GM12878 (cell line): ENCODE results near the gene CFAP74. TPM values are rescaled to one million over a fixed set of nuclear protein-coding genes. Genes with fewer than 3 reads are reported as not detected.

Experiments
- ATAC-seq: fragments of 200-7000 bp; cut with Tn5 transposase; 3 replicates; pipeline ENCODE4 v1.9.1; 2020; ENCODE audit warnings: mild to moderate bottlenecking, moderate library complexity
- BruUV-seq: library from RNA; stranded (reverse); fragments of 400-500 nt; replicated peaks from 2 replicates; lab custom pipeline; 2021; lab: Mats Ljungman, UMichigan
- CTCF ChIA-PET: fragments of 300-600 bp; sonication (Branson Sonifier 250); formaldehyde crosslinking; extraction: SDS; loops from one replicate; lab custom pipeline; 2021; ENCODE audit warnings: inconsistent platforms; lab: Yijun Ruan, JAX
- POLR2A ChIA-PET: fragments of 350-600 bp; formaldehyde crosslinking; extraction: SDS; loops from one replicate; lab custom pipeline; 2021; ENCODE audit warnings: inconsistent platforms; lab: Charles Lee
- RAD21 ChIA-PET: fragments of 300-600 bp; sonication (Branson Sonifier 250); formaldehyde crosslinking; loops from one replicate; lab custom pipeline; 2023; ENCODE audit warnings: antibody characterized with exemption; ENCODE audit not compliant: unreplicated experiment; lab: Charles Lee
- SMC1A ChIA-PET: fragments of 300-600 bp; sonication (Branson Sonifier 250); formaldehyde crosslinking; loops from one replicate; lab custom pipeline; 2023; ENCODE audit not compliant: unreplicated experiment, uncharacterized antibody; lab: Charles Lee
- DNase-seq: peaks from one replicate; pipeline ENCODE4 v3.0.0-alpha.2; 2011; ENCODE audit warnings: low read depth, low spot score
- FAIRE-seq: peaks from 3 replicates; lab custom pipeline; 2011; peaks lifted over from hg19 to GRCh38; lab: Jason Lieb, UNC
- H2AFZ ChIP-seq: 2 replicates; pipeline ENCODE4 v1.6.0; 2011; ENCODE audit warnings: low read depth, low read length, control low read depth; ENCODE audit not compliant: control insufficient read depth
- H3K27ac ChIP-seq: 2 replicates; pipeline ENCODE4 v1.5.1; 2011; ENCODE audit warnings: control low read depth; ENCODE audit not compliant: control insufficient read depth, insufficient read depth
- H3K27me3 ChIP-seq, 2 experiments: replicated peaks in 1 of 2; 2 replicates each; pipeline versions ENCODE4 v1.6.0 to v1.6.1; 2011; ENCODE audit warnings: low read length in 1 of 2; ENCODE audit not compliant: control insufficient read depth in 2 of 2, insufficient read depth in 2 of 2
- H3K36me3 ChIP-seq, 2 experiments: 2 replicates each; pipeline ENCODE4 v1.5.1; 2011; ENCODE audit warnings: low read length in 1 of 2; ENCODE audit not compliant: control insufficient read depth in 2 of 2, insufficient read depth in 2 of 2
- H3K4me1 ChIP-seq: 2 replicates; pipeline ENCODE4 v1.6.1; 2011; ENCODE audit warnings: mild to moderate bottlenecking, low read length, moderate library complexity, mixed read lengths; ENCODE audit not compliant: control insufficient read depth, insufficient read depth
- H3K4me2 ChIP-seq: 2 replicates; pipeline ENCODE4 v1.6.0; 2011; ENCODE audit warnings: control low read depth; ENCODE audit not compliant: control insufficient read depth, insufficient read depth
- H3K4me3 ChIP-seq: fragments of 200-600 bp; sonication (generic); 2 replicates; pipeline ENCODE4 v1.5.1; 2016
- H3K79me2 ChIP-seq: 2 replicates; pipeline ENCODE4 v1.6.0; 2011; ENCODE audit warnings: low read length; ENCODE audit not compliant: control insufficient read depth, insufficient read depth
- H3K9ac ChIP-seq: 2 replicates; pipeline ENCODE4 v1.8.0; 2011; ENCODE audit warnings: low read length, control low read depth, mixed read lengths; ENCODE audit not compliant: control insufficient read depth, insufficient read depth
- H3K9me3 ChIP-seq: replicated peaks from 3 replicates; pipeline ENCODE4 v1.5.1; 2011; ENCODE audit warnings: mild to moderate bottlenecking, low read length; ENCODE audit not compliant: control insufficient read depth, insufficient read depth
- H4K20me1 ChIP-seq: 2 replicates; pipeline ENCODE4 v1.6.0; 2011; ENCODE audit not compliant: control insufficient read depth, insufficient read depth
- BCL11A ChIP-seq: IDR thresholded peaks from 2 replicates; pipeline ENCODE4 v1.6.1; 2011; ENCODE audit warnings: low read depth, low read length
- FOXK2 ChIP-seq: fragments of 450-650 bp; IDR thresholded peaks from 2 replicates; pipeline ENCODE4 v1.6.1; 2017; ENCODE audit warnings: mild to moderate bottlenecking, moderate library complexity
- NFYA ChIP-seq: IDR thresholded peaks from 2 replicates; pipeline ENCODE4 v1.6.1; 2011; ENCODE audit warnings: low read depth, mild to moderate bottlenecking, low read length, improper control_type of control experiment, borderline replicate concordance
- ZNF687 ChIP-seq: fragments of 450-650 bp; IDR thresholded peaks from 2 replicates; pipeline ENCODE4 v1.6.1; 2017; ENCODE audit warnings: mild to moderate bottlenecking, moderate library complexity
- WGBS: methylation state at CpG from one replicate; pipeline ENCODE4 v1.1.6; 2016; ENCODE audit warnings: low lambda C conversion rate; ENCODE audit not compliant: insufficient replicate concordance, insufficient coverage; ENCODE audit errors: missing lambda C conversion rate; 5-methylcytosine and 5-hydroxymethylcytosine counted together
- in situ Hi-C: fragments of 300-500 bp; cut with MboI; formaldehyde crosslinking; loops from 9 replicates; pipeline ENCODE4 v1.14.3; 2018; ENCODE audit warnings: mixed read lengths
- intact Hi-C: fragments of 100-400 bp; cut with micrococcal nuclease; formaldehyde crosslinking; loops from one replicate; pipeline ENCODE4 v1.14.2; 2022; ENCODE audit not compliant: unreplicated experiment
- polyA plus RNA-seq, 11 experiments: library from polyadenylated mRNA; depleted of rRNA in 4 of 11; unstranded in 6 of 11; stranded (reverse) in 5 of 11; fragments of >200 nt; fragmentation: Nextera tagmentation in 4 of 11; fragmentation: Illumina TruSeq in 1 of 11; extraction: Ambion mirVana in 4 of 11; extraction: Trizol in 1 of 11; gene quantifications; 1 replicate in 1 of 11; 2 replicates in 10 of 11; pipeline versions ENCODE4 v1.2.1 to v1.2.3, GENCODE V29; 2011 to 2016; ENCODE audit warnings: inconsistent platforms in 2 of 11, missing spikeins in 2 of 11, low read depth in 1 of 11
- total RNA-seq, 4 experiments: library from RNA; depleted of rRNA in 3 of 4; stranded (reverse); fragments of >200 nt in 3 of 4; fragmentation: Illumina TruSeq in 1 of 4; extraction: Trizol in 1 of 4; gene quantifications; 2 replicates each; pipeline versions ENCODE4 v1.2.1 to v1.2.3, GENCODE V29; 2013 to 2021
- TF ChIP-seq, protein P1 (sequence below): fragments of 450-650 bp; IDR thresholded peaks from 2 replicates; pipeline ENCODE4 v1.6.1; 2018; ENCODE audit warnings: mild to moderate bottlenecking, low read depth, moderate library complexity; ENCODE audit not compliant: partially characterized antibody

Gene CFAP74
- total and polyA plus RNA-seq, 10 of the 15 experiments (the other 5 are each of a cell fraction or from before 2014, with no cell fraction given) = 0.01 TPM; not detected in 9

GRCh38 chr1:2000432-2000831 lies 3.2 kb downstream of the CFAP74 start:
- ChIA-PET RAD21 (no interaction called here), POLR2A (no interaction called here), SMC1A (no interaction called here), CTCF (interaction anchor here (0.6 kb wide), 1 partner anchor 15 kb away, joined by 3 read pairs; no protein-coding TSS in a partner anchor)
- in situ Hi-C loops (no loop called here), intact Hi-C loops (no loop called here)
- Histone ChIP-seq H3K9me3 (no peaks in the 10 kb centered on the region), H3K4me3 (no peak overlapping the region), H3K79me2 (no peaks in the 10 kb centered on the region), H3K36me3 (no peaks in the 10 kb centered on the region), H3K4me2 (no peak overlapping the region), H3K4me1 (no peaks in the 10 kb centered on the region), H4K20me1 (no peaks in the 10 kb centered on the region), H3K27me3 (no peaks in the 10 kb centered on the region; a peak in 1 of 4 replicates), H2AFZ (no peak overlapping the region), H3K9ac (no peak overlapping the region), H3K27ac (no peak overlapping the region)
- DNase-seq = no peak
- TF ChIP-seq FOXK2 (no peak), NFYA (no peak), ZNF687 (no peak), BCL11A (no peak)
- TF ChIP-seq, protein P1, sequence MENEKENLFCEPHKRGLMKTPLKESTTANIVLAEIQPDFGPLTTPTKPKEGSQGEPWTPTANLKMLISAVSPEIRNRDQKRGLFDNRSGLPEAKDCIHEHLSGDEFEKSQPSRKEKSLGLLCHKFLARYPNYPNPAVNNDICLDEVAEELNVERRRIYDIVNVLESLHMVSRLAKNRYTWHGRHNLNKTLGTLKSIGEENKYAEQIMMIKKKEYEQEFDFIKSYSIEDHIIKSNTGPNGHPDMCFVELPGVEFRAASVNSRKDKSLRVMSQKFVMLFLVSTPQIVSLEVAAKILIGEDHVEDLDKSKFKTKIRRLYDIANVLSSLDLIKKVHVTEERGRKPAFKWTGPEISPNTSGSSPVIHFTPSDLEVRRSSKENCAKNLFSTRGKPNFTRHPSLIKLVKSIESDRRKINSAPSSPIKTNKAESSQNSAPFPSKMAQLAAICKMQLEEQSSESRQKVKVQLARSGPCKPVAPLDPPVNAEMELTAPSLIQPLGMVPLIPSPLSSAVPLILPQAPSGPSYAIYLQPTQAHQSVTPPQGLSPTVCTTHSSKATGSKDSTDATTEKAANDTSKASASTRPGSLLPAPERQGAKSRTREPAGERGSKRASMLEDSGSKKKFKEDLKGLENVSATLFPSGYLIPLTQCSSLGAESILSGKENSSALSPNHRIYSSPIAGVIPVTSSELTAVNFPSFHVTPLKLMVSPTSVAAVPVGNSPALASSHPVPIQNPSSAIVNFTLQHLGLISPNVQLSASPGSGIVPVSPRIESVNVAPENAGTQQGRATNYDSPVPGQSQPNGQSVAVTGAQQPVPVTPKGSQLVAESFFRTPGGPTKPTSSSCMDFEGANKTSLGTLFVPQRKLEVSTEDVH = no peak
- WGBS = 22% methylated on average over 7 of the region's 7 CpGs
- no TSS peak for BruUV-seq
- no peak for ATAC-seq
- no peak for FAIRE-seq
